ENCODE measurements around the gene SLC35E2B.
"Not testable (repeated sequence)": the region's sequence is repeated elsewhere in the genome, so short reads cannot be mapped to it uniquely, and the experiment has no call there.

- TF ChIP-seq CTCF, POLR2A (IDR thresholded peaks at IDR 0.05): not testable (repeated sequence)
Measured at GRCh38 chr1:1662392-1662791, 30.2 kb downstream of the SLC35E2B start.

All from sigmoid colon (tissue), 3 donors.